Measurements from ENCODE around the gene PLCH2.

Gene PLCH2

GRCh38 chr1:2502210-2502609 is 26.1 kb downstream of the PLCH2 start:
- Histone ChIP-seq H3K4me1 (ENCODE audit: control insufficient read depth, low read length) (peaks cover 20% of the 10 kb centered on the region), H3K27ac (ENCODE audit: low read depth, low read length) (no peak overlapping the region), H3F3A (ENCODE audit: control insufficient read depth, insufficient read depth) (no peaks in the 10 kb centered on the region), H3K79me2 (ENCODE audit: control insufficient read depth, low read length) (no peaks in the 10 kb centered on the region), H3K4me2 (ENCODE audit: low read length) (no peak overlapping the region), H4K20me1 (ENCODE audit: control insufficient read depth, insufficient read depth, low read depth, low read length) (no peaks in the 10 kb centered on the region), H3K27me3 (ENCODE audit: control insufficient read depth, low read length) (no peaks in the 10 kb centered on the region), H3K9me2 (replicated peaks; ENCODE audit: control insufficient read depth, low read length) (no peaks in the 10 kb centered on the region), H3K4me3 (ENCODE audit: low read length) (no peak overlapping the region), H3K9me3 (ENCODE audit: control insufficient read depth, insufficient read depth, low read length) (no peaks in the 10 kb centered on the region), H3K36me3 (ENCODE audit: control insufficient read depth, low read length) (no peaks in the 10 kb centered on the region; the same call in 1 of the 2 replicates)
- TF ChIP-seq EZH2phosphoT487 (IDR thresholded peaks at IDR 0.05; ENCODE audit: borderline replicate concordance, low read length) (no peak), CTCF (IDR thresholded peaks at IDR 0.05; ENCODE audit: low read depth, low read length, poor library complexity, severe bottlenecking) (no peak)

DNA sequence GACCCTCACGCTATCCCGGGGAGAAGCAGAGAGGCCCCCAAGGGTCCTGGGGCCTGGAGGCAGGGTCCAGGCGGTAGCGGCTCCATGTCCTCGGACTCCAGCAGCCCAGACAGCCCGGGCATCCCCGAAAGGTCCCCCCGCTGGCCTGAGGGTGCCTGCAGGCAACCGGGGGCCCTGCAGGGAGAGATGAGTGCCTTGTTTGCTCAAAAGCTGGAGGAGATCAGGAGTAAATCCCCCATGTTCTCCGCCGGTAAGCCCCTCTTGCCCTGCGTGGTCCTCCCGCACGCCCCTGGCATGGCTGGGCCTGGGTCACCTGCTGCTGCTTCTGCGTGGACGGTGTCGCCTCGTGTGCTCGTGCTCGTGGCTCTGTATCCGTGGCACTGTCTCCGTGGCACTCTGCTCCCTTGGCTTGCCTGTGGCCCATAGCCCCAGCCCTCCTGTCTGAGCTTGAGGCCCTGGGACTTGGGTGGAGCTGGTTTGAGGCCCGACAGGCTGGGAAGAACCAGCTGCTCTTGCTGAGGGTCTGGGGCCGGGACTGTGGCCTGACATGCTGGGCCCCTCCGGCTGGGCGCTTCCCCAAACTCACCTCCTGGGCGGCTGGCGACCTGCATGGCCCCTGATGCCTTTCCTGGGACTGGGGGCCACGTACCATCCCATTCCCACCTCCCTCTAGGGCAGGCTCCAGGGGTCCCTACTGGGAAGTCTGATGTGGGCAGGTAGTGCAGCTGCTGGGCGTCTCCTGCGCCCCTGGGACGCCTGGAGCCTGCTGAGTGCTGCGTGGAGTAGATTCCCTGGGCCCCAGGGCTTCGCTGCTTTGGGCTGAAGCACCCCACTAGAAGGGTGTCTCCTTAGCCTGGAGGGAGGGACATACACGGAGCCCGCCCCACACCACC is 26.8 kb downstream of the PLCH2 start:
- no peaks in the 10 kb centered on the region for H3K27me3 ChIP-seq (ENCODE audit: control insufficient read depth, low read length)
- H3K36me3 ChIP-seq (ENCODE audit: control insufficient read depth, low read length): peaks cover 2% of the 10 kb centered on the region; the same call in 1 of the 2 replicates
- no peak overlapping the region for H3K4me3 ChIP-seq (ENCODE audit: low read length)
- H3K79me2 ChIP-seq (ENCODE audit: control insufficient read depth, low read length): no peaks in the 10 kb centered on the region
- TF ChIP-seq CTCF (IDR thresholded peaks at IDR 0.05; ENCODE audit: low read depth, low read length, poor library complexity, severe bottlenecking): no peak
- TF ChIP-seq EZH2phosphoT487 (IDR thresholded peaks at IDR 0.05; ENCODE audit: borderline replicate concordance, low read length): no peak
- H3K27ac ChIP-seq (ENCODE audit: low read depth, low read length): no peak overlapping the region
- no peaks in the 10 kb centered on the region for H3F3A ChIP-seq (ENCODE audit: control insufficient read depth, insufficient read depth)
- H3K4me2 ChIP-seq (ENCODE audit: low read length): no peak overlapping the region
- H3K4me1 ChIP-seq (ENCODE audit: control insufficient read depth, low read length): peaks cover 14% of the 10 kb centered on the region
- H4K20me1 ChIP-seq (ENCODE audit: control insufficient read depth, insufficient read depth, low read depth, low read length): no peaks in the 10 kb centered on the region
- H3K9me3 ChIP-seq (ENCODE audit: control insufficient read depth, insufficient read depth, low read length): no peaks in the 10 kb centered on the region
- H3K9me2 ChIP-seq (replicated peaks; ENCODE audit: control insufficient read depth, low read length): no peaks in the 10 kb centered on the region

DNA sequence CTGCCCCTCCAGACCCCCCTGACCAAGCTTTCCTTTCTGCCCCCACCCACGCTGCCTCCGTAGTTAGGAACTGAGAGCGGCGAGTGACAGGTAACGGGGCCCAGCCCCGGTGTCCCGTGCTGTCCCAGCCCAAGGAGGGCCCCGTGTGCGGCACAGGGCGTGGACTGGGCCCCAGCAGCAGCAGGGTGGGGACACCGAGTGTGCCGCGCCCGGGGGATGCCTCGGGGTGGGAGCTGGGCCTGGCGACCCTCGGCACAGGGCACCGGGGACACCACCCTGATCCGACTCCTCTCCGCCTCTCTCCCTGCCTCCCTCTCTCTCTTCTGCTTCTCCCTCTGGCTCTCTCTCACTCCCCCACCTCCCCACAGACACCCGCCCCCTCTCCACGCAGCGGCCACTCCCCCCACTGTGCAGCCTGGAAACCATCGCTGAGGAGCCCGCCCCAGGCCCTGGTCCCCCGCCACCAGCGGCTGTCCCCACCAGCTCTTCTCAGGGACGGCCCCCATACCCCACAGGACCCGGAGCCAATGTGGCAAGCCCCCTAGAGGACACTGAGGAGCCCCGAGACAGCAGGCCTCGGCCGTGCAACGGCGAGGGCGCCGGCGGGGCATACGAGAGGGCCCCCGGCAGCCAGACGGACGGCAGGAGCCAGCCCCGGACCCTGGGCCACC is 27.6 kb downstream of the PLCH2 start:
- Histone ChIP-seq H3K4me2 (ENCODE audit: low read length) (no peak overlapping the region), H3K4me3 (ENCODE audit: low read length) (no peak overlapping the region)

More for the DNA sequence above, 27.6 kb downstream of the PLCH2 start:
- no peaks in the 10 kb centered on the region for H3F3A ChIP-seq (ENCODE audit: control insufficient read depth, insufficient read depth)
- TF ChIP-seq CTCF (IDR thresholded peaks at IDR 0.05; ENCODE audit: low read depth, low read length, poor library complexity, severe bottlenecking) (no peak), EZH2phosphoT487 (IDR thresholded peaks at IDR 0.05; ENCODE audit: borderline replicate concordance, low read length) (no peak)
- H3K9me2 ChIP-seq (replicated peaks; ENCODE audit: control insufficient read depth, low read length): no peaks in the 10 kb centered on the region
- peaks cover 14% of the 10 kb centered on the region for H3K4me1 ChIP-seq (ENCODE audit: control insufficient read depth, low read length)
- H3K27ac ChIP-seq (ENCODE audit: low read depth, low read length): no peak overlapping the region
- H3K27me3 ChIP-seq (ENCODE audit: control insufficient read depth, low read length): no peaks in the 10 kb centered on the region
- no peaks in the 10 kb centered on the region for H3K79me2 ChIP-seq (ENCODE audit: control insufficient read depth, low read length)
- no peaks in the 10 kb centered on the region for H4K20me1 ChIP-seq (ENCODE audit: control insufficient read depth, insufficient read depth, low read depth, low read length)
- H3K9me3 ChIP-seq (ENCODE audit: control insufficient read depth, insufficient read depth, low read length): no peaks in the 10 kb centered on the region
- peaks cover 4% of the 10 kb centered on the region; the same call in 1 of the 2 replicates for H3K36me3 ChIP-seq (ENCODE audit: control insufficient read depth, low read length)

Measured in DOHH2 (cell line).